GM23338 (cell line): ENCODE results near the gene HELZ. TPM values are rescaled to one million over a fixed set of nuclear protein-coding genes. Genes with fewer than 3 reads are reported as not detected.

Experiments
- ATAC-seq: fragments of 200-7000 bp; cut with Tn5 transposase; 3 replicates; pipeline ENCODE4 v1.9.1; 2020
- DNase-seq: peaks from one replicate; pipeline ENCODE4 v3.0.0-alpha.2; 2015; ENCODE audit warnings: low spot score
- H2AFZ ChIP-seq: fragments of 200-600 bp; sonication (generic); 2 replicates; pipeline ENCODE4 v1.8.0; 2016; ENCODE audit warnings: antibody characterized with exemption, mild to moderate bottlenecking, moderate library complexity
- H3F3A ChIP-seq: fragments of 200-600 bp; sonication (generic); replicated peaks from 2 replicates; pipeline ENCODE4 v1.8.0; 2017; ENCODE audit warnings: antibody characterized with exemption, mixed run types, low read depth
- H3K27ac ChIP-seq: fragments of 200-600 bp; sonication (generic); 2 replicates; pipeline ENCODE4 v1.6.1; 2016; ENCODE audit warnings: low read depth
- H3K27me3 ChIP-seq: fragments of 200-600 bp; sonication (generic); 2 replicates; pipeline ENCODE4 v1.8.0; 2016; ENCODE audit warnings: mild to moderate bottlenecking, mixed run types, moderate library complexity; ENCODE audit not compliant: insufficient read depth
- H3K36me3 ChIP-seq: fragments of 200-600 bp; sonication (generic); 2 replicates; pipeline ENCODE4 v1.8.0; 2016; ENCODE audit warnings: mild to moderate bottlenecking; ENCODE audit not compliant: insufficient read depth
- H3K4me1 ChIP-seq: fragments of 200-600 bp; sonication (generic); 2 replicates; pipeline ENCODE4 v1.8.0; 2016; ENCODE audit warnings: mild to moderate bottlenecking, moderate library complexity; ENCODE audit not compliant: insufficient read depth
- H3K4me2 ChIP-seq: fragments of 200-600 bp; sonication (generic); 2 replicates; pipeline ENCODE4 v1.7.1; 2017; ENCODE audit warnings: mixed run types
- H3K4me3 ChIP-seq: fragments of 200-600 bp; sonication (generic); 2 replicates; pipeline ENCODE4 v1.6.1; 2016; ENCODE audit warnings: mixed run types
- H3K79me2 ChIP-seq: fragments of 200-600 bp; sonication (generic); replicated peaks from 2 replicates; pipeline ENCODE4 v1.8.0; 2017; ENCODE audit warnings: mild to moderate bottlenecking; ENCODE audit not compliant: insufficient read depth
- H3K9me2 ChIP-seq: fragments of 200-600 bp; sonication (generic); 2 replicates; pipeline ENCODE4 v1.8.0; 2017; ENCODE audit not compliant: insufficient read depth
- H4K20me1 ChIP-seq: fragments of 200-600 bp; sonication (generic); replicated peaks from 2 replicates; pipeline ENCODE4 v1.8.0; 2017; ENCODE audit warnings: mild to moderate bottlenecking; ENCODE audit not compliant: insufficient read depth
- H3K27ac Mint-ChIP-seq: 2 replicates; pipeline ENCODE4 v1.8.0; 2020; ENCODE audit warnings: inconsistent platforms, mild to moderate bottlenecking, moderate library complexity, mixed read lengths
- H3K27me3 Mint-ChIP-seq: 3 replicates; pipeline ENCODE4 v1.8.0; 2022; ENCODE audit warnings: low read depth, mild to moderate bottlenecking, moderate library complexity, mixed read lengths, inconsistent platforms; ENCODE audit not compliant: insufficient read depth, poor library complexity
- H3K36me3 Mint-ChIP-seq: 3 replicates; pipeline ENCODE4 v1.8.0; 2021; ENCODE audit warnings: low read depth, mild to moderate bottlenecking, inconsistent platforms, moderate library complexity, mixed read lengths
- H3K4me1 Mint-ChIP-seq: 3 replicates; pipeline ENCODE4 v1.8.0; 2020; ENCODE audit warnings: mild to moderate bottlenecking, inconsistent platforms, mixed read lengths
- H3K4me3 Mint-ChIP-seq: 3 replicates; pipeline ENCODE4 v1.8.0; 2021; ENCODE audit warnings: moderate library complexity, mild to moderate bottlenecking, inconsistent platforms, mixed read lengths
- H3K9me3 Mint-ChIP-seq: 3 replicates; pipeline ENCODE4 v1.8.0; 2020; ENCODE audit warnings: moderate library complexity, mild to moderate bottlenecking, inconsistent platforms, mixed read lengths
- CREB1 ChIP-seq: fragments of 250-450 bp; sonication (Bioruptor Pico); IDR thresholded peaks from 2 replicates; pipeline ENCODE4 v1.5.0; 2020; ENCODE audit warnings: low read depth, mild to moderate bottlenecking, moderate library complexity
- EZH2phosphoT487 ChIP-seq: fragments of 200-600 bp; sonication (generic); IDR thresholded peaks from one replicate; pipeline ENCODE4 v1.8.1; 2018; ENCODE audit warnings: antibody characterized with exemption; ENCODE audit not compliant: unreplicated experiment
- JUNB ChIP-seq: IDR thresholded peaks from one replicate; pipeline ENCODE4 v1.6.1; 2016; ENCODE audit warnings: antibody characterized with exemption; ENCODE audit not compliant: unreplicated experiment
- NANOG ChIP-seq: IDR thresholded peaks from 2 replicates; pipeline ENCODE4 v1.6.1; 2016; ENCODE audit warnings: antibody characterized with exemption, borderline replicate concordance
- POLR2AphosphoS5 ChIP-seq: IDR thresholded peaks from 2 replicates; pipeline ENCODE4 v1.6.1; 2016; ENCODE audit warnings: antibody characterized with exemption, low read depth
- STAT1 ChIP-seq: IDR thresholded peaks from one replicate; pipeline ENCODE4 v1.6.1; 2016; ENCODE audit warnings: antibody characterized with exemption; ENCODE audit not compliant: unreplicated experiment
- ZNF114 ChIP-seq: fragments of 250-450 bp; sonication (Bioruptor Pico); IDR thresholded peaks from 2 replicates; pipeline ENCODE4 v1.5.0; 2020; ENCODE audit warnings: mild to moderate bottlenecking, moderate library complexity
- ZNF331 ChIP-seq: fragments of 250-450 bp; sonication (Bioruptor Pico); IDR thresholded peaks from 2 replicates; pipeline ENCODE4 v1.5.0; 2020; ENCODE audit warnings: low read depth, mild to moderate bottlenecking, moderate library complexity
- polyA plus RNA-seq: library from polyadenylated mRNA; unstranded; fragments of >200 nt; fragmentation: Nextera tagmentation; extraction: Ambion mirVana; gene quantifications from 2 replicates; pipeline ENCODE4 v1.2.1, GENCODE V29; 2016
- total RNA-seq: library from RNA; depleted of rRNA; stranded (reverse); fragments of >200 nt; shearing (Covaris generic); gene quantifications from 2 replicates; pipeline ENCODE4 v1.2.3, GENCODE V29; 2014
- TF ChIP-seq, protein P1 (sequence below): IDR thresholded peaks from one replicate; pipeline ENCODE4 v1.6.1; 2018; ENCODE audit warnings: antibody characterized with exemption; ENCODE audit not compliant: unreplicated experiment
- TF ChIP-seq, protein P2 (sequence below): IDR thresholded peaks from 2 replicates; pipeline ENCODE4 v1.6.1; 2016; ENCODE audit warnings: antibody characterized with exemption
- TF ChIP-seq, protein P3 (sequence below): fragments of 250-450 bp; sonication (Bioruptor Pico); IDR thresholded peaks from 2 replicates; pipeline ENCODE4 v1.5.0; 2020; ENCODE audit warnings: mild to moderate bottlenecking, moderate library complexity

Gene HELZ
- total and polyA plus RNA-seq, 2 experiments from 2014 or later = 38.9 to 62.0 TPM

DNA sequence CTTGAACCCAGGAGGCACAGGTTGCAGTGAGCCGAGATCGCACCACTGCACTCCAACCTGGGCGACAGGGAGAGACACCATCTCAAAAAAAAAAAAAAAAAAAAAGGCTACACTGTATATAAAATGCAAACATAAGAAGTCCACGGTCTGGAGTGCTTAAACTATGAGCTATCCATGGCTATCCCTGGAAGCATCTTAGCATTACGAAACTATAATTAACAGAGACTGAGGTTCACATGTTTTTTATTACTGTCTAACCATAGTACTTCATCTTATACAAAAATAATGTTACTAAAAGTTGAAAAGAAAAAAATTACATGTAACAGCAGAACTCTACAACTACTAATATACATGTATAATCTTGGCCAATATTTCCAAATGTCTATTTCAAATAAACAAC, 32.8 kb downstream of the HELZ start (continued):
- TF ChIP-seq, protein P1, sequence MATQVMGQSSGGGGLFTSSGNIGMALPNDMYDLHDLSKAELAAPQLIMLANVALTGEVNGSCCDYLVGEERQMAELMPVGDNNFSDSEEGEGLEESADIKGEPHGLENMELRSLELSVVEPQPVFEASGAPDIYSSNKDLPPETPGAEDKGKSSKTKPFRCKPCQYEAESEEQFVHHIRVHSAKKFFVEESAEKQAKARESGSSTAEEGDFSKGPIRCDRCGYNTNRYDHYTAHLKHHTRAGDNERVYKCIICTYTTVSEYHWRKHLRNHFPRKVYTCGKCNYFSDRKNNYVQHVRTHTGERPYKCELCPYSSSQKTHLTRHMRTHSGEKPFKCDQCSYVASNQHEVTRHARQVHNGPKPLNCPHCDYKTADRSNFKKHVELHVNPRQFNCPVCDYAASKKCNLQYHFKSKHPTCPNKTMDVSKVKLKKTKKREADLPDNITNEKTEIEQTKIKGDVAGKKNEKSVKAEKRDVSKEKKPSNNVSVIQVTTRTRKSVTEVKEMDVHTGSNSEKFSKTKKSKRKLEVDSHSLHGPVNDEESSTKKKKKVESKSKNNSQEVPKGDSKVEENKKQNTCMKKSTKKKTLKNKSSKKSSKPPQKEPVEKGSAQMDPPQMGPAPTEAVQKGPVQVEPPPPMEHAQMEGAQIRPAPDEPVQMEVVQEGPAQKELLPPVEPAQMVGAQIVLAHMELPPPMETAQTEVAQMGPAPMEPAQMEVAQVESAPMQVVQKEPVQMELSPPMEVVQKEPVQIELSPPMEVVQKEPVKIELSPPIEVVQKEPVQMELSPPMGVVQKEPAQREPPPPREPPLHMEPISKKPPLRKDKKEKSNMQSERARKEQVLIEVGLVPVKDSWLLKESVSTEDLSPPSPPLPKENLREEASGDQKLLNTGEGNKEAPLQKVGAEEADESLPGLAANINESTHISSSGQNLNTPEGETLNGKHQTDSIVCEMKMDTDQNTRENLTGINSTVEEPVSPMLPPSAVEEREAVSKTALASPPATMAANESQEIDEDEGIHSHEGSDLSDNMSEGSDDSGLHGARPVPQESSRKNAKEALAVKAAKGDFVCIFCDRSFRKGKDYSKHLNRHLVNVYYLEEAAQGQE = no peak
- no peak for TF ChIP-seq ZNF331 (CRISPR knock-in tag)
- TF ChIP-seq, protein P2, sequence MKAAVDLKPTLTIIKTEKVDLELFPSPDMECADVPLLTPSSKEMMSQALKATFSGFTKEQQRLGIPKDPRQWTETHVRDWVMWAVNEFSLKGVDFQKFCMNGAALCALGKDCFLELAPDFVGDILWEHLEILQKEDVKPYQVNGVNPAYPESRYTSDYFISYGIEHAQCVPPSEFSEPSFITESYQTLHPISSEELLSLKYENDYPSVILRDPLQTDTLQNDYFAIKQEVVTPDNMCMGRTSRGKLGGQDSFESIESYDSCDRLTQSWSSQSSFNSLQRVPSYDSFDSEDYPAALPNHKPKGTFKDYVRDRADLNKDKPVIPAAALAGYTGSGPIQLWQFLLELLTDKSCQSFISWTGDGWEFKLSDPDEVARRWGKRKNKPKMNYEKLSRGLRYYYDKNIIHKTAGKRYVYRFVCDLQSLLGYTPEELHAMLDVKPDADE = no peak
- no peak for TF ChIP-seq EZH2phosphoT487
- TF ChIP-seq STAT1 = no peak
- TF ChIP-seq ZNF114 (CRISPR knock-in tag) = no peak
- TF ChIP-seq CREB1 (CRISPR knock-in tag) = no peak
- no peak for TF ChIP-seq NANOG
- no peak for TF ChIP-seq POLR2AphosphoS5

DNA sequence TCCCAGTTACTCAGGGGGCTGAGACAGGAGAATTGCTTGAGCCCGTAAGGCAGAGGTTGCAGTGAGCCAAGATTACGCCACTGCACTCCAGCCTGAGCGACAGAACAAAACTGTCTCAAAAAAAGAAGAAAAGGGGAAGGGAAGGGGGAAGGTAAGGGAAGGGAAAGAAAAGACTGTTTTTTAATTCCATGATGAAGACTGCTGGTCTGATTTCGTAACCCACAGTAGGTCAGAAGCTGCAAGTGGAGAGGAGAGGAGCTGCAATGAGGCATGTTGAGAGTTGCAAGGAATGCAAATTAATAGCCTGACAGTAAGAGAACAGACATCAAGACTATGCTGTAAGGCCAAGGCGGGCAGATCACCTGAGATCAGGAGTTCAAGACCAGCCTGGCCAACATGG, 33.3 kb downstream of the HELZ start:
- H4K20me1 ChIP-seq = no peaks in the 10 kb centered on the region; the same call in 1 of the 2 replicates
- no peak for ATAC-seq
- TF ChIP-seq, protein P3, sequence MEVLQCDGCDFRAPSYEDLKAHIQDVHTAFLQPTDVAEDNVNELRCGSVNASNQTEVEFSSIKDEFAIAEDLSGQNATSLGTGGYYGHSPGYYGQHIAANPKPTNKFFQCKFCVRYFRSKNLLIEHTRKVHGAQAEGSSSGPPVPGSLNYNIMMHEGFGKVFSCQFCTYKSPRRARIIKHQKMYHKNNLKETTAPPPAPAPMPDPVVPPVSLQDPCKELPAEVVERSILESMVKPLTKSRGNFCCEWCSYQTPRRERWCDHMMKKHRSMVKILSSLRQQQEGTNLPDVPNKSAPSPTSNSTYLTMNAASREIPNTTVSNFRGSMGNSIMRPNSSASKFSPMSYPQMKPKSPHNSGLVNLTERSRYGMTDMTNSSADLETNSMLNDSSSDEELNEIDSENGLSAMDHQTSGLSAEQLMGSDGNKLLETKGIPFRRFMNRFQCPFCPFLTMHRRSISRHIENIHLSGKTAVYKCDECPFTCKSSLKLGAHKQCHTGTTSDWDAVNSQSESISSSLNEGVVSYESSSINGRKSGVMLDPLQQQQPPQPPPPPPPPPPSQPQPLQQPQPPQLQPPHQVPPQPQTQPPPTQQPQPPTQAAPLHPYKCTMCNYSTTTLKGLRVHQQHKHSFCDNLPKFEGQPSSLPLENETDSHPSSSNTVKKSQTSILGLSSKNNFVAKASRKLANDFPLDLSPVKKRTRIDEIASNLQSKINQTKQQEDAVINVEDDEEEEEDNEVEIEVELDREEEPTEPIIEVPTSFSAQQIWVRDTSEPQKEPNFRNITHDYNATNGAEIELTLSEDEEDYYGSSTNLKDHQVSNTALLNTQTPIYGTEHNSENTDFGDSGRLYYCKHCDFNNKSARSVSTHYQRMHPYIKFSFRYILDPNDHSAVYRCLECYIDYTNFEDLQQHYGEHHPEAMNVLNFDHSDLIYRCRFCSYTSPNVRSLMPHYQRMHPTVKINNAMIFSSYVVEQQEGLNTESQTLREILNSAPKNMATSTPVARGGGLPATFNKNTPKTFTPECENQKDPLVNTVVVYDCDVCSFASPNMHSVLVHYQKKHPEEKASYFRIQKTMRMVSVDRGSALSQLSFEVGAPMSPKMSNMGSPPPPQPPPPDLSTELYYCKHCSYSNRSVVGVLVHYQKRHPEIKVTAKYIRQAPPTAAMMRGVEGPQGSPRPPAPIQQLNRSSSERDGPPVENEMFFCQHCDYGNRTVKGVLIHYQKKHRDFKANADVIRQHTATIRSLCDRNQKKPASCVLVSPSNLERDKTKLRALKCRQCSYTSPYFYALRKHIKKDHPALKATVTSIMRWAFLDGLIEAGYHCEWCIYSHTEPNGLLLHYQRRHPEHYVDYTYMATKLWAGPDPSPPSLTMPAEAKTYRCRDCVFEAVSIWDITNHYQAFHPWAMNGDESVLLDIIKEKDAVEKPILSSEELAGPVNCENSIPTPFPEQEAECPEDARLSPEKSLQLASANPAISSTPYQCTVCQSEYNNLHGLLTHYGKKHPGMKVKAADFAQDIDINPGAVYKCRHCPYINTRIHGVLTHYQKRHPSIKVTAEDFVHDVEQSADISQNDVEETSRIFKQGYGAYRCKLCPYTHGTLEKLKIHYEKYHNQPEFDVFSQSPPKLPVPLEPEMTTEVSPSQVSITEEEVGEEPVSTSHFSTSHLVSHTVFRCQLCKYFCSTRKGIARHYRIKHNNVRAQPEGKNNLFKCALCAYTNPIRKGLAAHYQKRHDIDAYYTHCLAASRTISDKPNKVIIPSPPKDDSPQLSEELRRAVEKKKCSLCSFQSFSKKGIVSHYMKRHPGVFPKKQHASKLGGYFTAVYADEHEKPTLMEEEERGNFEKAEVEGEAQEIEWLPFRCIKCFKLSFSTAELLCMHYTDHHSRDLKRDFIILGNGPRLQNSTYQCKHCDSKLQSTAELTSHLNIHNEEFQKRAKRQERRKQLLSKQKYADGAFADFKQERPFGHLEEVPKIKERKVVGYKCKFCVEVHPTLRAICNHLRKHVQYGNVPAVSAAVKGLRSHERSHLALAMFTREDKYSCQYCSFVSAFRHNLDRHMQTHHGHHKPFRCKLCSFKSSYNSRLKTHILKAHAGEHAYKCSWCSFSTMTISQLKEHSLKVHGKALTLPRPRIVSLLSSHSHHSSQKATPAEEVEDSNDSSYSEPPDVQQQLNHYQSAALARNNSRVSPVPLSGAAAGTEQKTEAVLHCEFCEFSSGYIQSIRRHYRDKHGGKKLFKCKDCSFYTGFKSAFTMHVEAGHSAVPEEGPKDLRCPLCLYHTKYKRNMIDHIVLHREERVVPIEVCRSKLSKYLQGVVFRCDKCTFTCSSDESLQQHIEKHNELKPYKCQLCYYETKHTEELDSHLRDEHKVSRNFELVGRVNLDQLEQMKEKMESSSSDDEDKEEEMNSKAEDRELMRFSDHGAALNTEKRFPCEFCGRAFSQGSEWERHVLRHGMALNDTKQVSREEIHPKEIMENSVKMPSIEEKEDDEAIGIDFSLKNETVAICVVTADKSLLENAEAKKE (CRISPR knock-in tag) = no peak
- no peak for TF ChIP-seq POLR2AphosphoS5
- TF ChIP-seq JUNB = no peak
- no peak for TF ChIP-seq ZNF114 (CRISPR knock-in tag)
- TF ChIP-seq, protein P1 = no peak

More for the DNA sequence above, 33.3 kb downstream of the HELZ start:
- Histone ChIP-seq H2AFZ (no peak overlapping the region), H3K36me3 (no peaks in the 10 kb centered on the region), H3K9me2 (no peaks in the 10 kb centered on the region), H3K4me3 (no peak overlapping the region), H3K27ac (no peak overlapping the region), H3K4me2 (no peak overlapping the region), H3F3A (no peaks in the 10 kb centered on the region), H3K79me2 (peaks cover 8% of the 10 kb centered on the region), H3K27me3 (no peaks in the 10 kb centered on the region), H3K4me1 (no peaks in the 10 kb centered on the region)
- Mint-ChIP-seq H3K4me1 (peaks cover 3% of the 10 kb centered on the region; the same call in 1 of the 3 replicates), H3K27ac (no peak overlapping the region), H3K4me3 (no peak overlapping the region), H3K36me3 (peaks cover 6% of the 10 kb centered on the region; the same call in 1 of the 3 replicates), H3K27me3 (no peaks in the 10 kb centered on the region), H3K9me3 (no peaks in the 10 kb centered on the region)
- no peak for DNase-seq
